ENCODE measurements around the gene UBXN4.

UBXN4 gene

GRCh38 chr2:135742325-135742757 lies 686 bp downstream of the UBXN4 start:
- TF ChIP-seq CTCF (IDR thresholded peaks at IDR 0.05; ENCODE audit: low read depth, low read length): no peak
- peak overlapping the region; percentile 94 for H3K4me3 ChIP-seq (ENCODE audit: low read depth, low read length)

- no peak for TF ChIP-seq CTCF (IDR thresholded peaks at IDR 0.05; ENCODE audit: low read depth, low read length)
- peak overlapping the region; percentile 94 for H3K4me3 ChIP-seq (ENCODE audit: low read depth, low read length)
Measured at GRCh38 chr2:135743860-135744259, 2.2 kb downstream of the UBXN4 start.

- H3K4me3 ChIP-seq (ENCODE audit: low read depth, low read length): no peak overlapping the region
- TF ChIP-seq CTCF (IDR thresholded peaks at IDR 0.05; ENCODE audit: low read depth, low read length): no peak
Measured at GRCh38 chr2:135744760-135745314, 3.2 kb downstream of the UBXN4 start.

- no peak overlapping the region for H3K4me3 ChIP-seq (ENCODE audit: low read depth, low read length)
Measured at GRCh38 chr2:135745545-135745944, 3.9 kb downstream of the UBXN4 start.

GRCh38 chr2:135755573-135755972 lies 13.9 kb downstream of the UBXN4 start:
- TF ChIP-seq CTCF (IDR thresholded peaks at IDR 0.05; ENCODE audit: low read depth, low read length): no peak
- no peak overlapping the region for H3K4me3 ChIP-seq (ENCODE audit: low read depth, low read length)

More at GRCh38 chr2:135745545-135745944, 3.9 kb downstream of the UBXN4 start:
- TF ChIP-seq CTCF (IDR thresholded peaks at IDR 0.05; ENCODE audit: low read depth, low read length): no peak

- no peak overlapping the region for H3K4me3 ChIP-seq (ENCODE audit: low read depth, low read length)
- no peak for TF ChIP-seq CTCF (IDR thresholded peaks at IDR 0.05; ENCODE audit: low read depth, low read length)
Measured at GRCh38 chr2:135756692-135757091, 15.0 kb downstream of the UBXN4 start.

GRCh38 chr2:135762022-135762421 lies 20.4 kb downstream of the UBXN4 start:
- no peak overlapping the region for H3K4me3 ChIP-seq (ENCODE audit: low read depth, low read length)
- no peak for TF ChIP-seq CTCF (IDR thresholded peaks at IDR 0.05; ENCODE audit: low read depth, low read length)

Measured in WI38 (cell line).